Measurements from ENCODE around the gene THBS2. TPM values are rescaled to one million over a fixed set of nuclear protein-coding genes. Genes with fewer than 3 reads are reported as not detected.

Gene THBS2
- total and polyA plus RNA-seq, 2 of the 8 experiments (the other 6 are each of a cell fraction or from before 2014, with no cell fraction given) = 11.0 to 22.5 TPM

- H2BK5ac ChIP-seq (ENCODE audit: low read depth, low read length) = no peak overlapping the region
- H2AK5ac ChIP-seq (ENCODE audit: low read depth, low read length) = no peak overlapping the region
- H2AFZ ChIP-seq (ENCODE audit: low read length) = no peak overlapping the region
- no peak overlapping the region for H3K27ac ChIP-seq (ENCODE audit: low read depth, low read length)
- H3K4me2 ChIP-seq (ENCODE audit: insufficient read depth in 1 of 2, low read depth in 2 of 2, low read length in 2 of 2) = no peak overlapping the region
- H3K4me3 ChIP-seq (ENCODE audit: extremely low read depth in 1 of 4, insufficient read depth in 2 of 4, low read depth in 3 of 4, low read length in 4 of 4) = no peak overlapping the region
- H3K36me3 ChIP-seq (ENCODE audit: control insufficient read depth in 2 of 4, insufficient read depth in 4 of 4, low read length in 3 of 4) = no peaks in the 10 kb centered on the region
- H4K91ac ChIP-seq (replicated peaks; ENCODE audit: insufficient read length, low read length) = no peak overlapping the region
- no peak overlapping the region for H3K23ac ChIP-seq (ENCODE audit: insufficient read length)
- no peak overlapping the region for H3K56ac ChIP-seq (replicated peaks; ENCODE audit: insufficient read length, low read depth, low read length)
- no peak overlapping the region for H2BK20ac ChIP-seq (ENCODE audit: low read length)
- no peak overlapping the region for H2BK120ac ChIP-seq (replicated peaks; ENCODE audit: low read depth, low read length)
- ChIA-PET CTCF (ENCODE audit: partially characterized antibody) (interaction anchor here (1.1 kb wide), 1 partner anchor 12 kb away, joined by 4 read pairs; no protein-coding TSS in a partner anchor), POLR2A (ENCODE audit: partially characterized antibody) (no interaction called here)
- no peak overlapping the region for H3K4ac ChIP-seq (replicated peaks; ENCODE audit: insufficient read length, low read depth, low read length)
- H3K4me1 ChIP-seq (replicated peaks in 1 of 4; ENCODE audit: control insufficient read depth in 3 of 4, insufficient read depth in 4 of 4, low read length in 3 of 4) = 0 out of 7 replicates have a peak, but pooled peaks cover 0 to 3% (median 0%) of the 10 kb centered on the region in 4 experiments
- no peak overlapping the region for H2BK15ac ChIP-seq (ENCODE audit: low read length)
- H4K8ac ChIP-seq (ENCODE audit: extremely low read depth, insufficient read depth, low read length) = no peak overlapping the region
- H3K79me2 ChIP-seq (ENCODE audit: control insufficient read depth in 1 of 2, insufficient read depth in 2 of 2, low read length in 2 of 2) = no peaks in the 10 kb centered on the region
- H3K23me2 ChIP-seq (ENCODE audit: low read depth, low read length) = peaks cover 6% of the 10 kb centered on the region; the same call in 1 of the 2 replicates
- H3K18ac ChIP-seq (ENCODE audit: extremely low read depth, low read length) = no peak overlapping the region; the same call in 1 of the 2 replicates
- no peak overlapping the region for H4K5ac ChIP-seq (ENCODE audit: insufficient read length, low read depth, low read length)
- no peak overlapping the region for H3K14ac ChIP-seq (ENCODE audit: insufficient read length)
- H3K27me3 ChIP-seq (replicated peaks in 1 of 4; ENCODE audit: control insufficient read depth in 3 of 4, extremely low read depth in 1 of 4, insufficient read depth in 3 of 4, low read length in 3 of 4) = no peaks in the 10 kb centered on the region
- 91% methylated on average over 15 of the region's 15 CpGs; no CpG with 5 or more reads in 1 of the 2 experiments for WGBS, 2 experiments (ENCODE audit: extremely low coverage in 1 of 2, insufficient coverage in 1 of 2, insufficient read length in 1 of 2, insufficient replicate concordance in 2 of 2, low coverage in 1 of 2, low lambda C conversion rate in 2 of 2, missing lambda C conversion rate in 1 of 2)
- no peaks in the 10 kb centered on the region for H3K79me1 ChIP-seq (ENCODE audit: low read depth, low read length)
- TF ChIP-seq CREB1 (IDR thresholded peaks at IDR 0.05) (no peak), ATF3 (IDR thresholded peaks at IDR 0.05; ENCODE audit: insufficient read depth, low read depth, low read length) (no peak), NANOG (IDR thresholded peaks at IDR 0.05; ENCODE audit: insufficient read depth, low read depth, low read length, poor library complexity, severe bottlenecking) (no peak), TAF1 (IDR thresholded peaks at IDR 0.05; ENCODE audit: low read depth, low read length) (no peak), SIRT6 (IDR thresholded peaks at IDR 0.05; ENCODE audit: low read length) (no peak), ASH2L (IDR thresholded peaks at IDR 0.05; ENCODE audit: low read length) (no peak), HDAC6 (IDR thresholded peaks at IDR 0.05; ENCODE audit: low read depth, low read length) (no peak), TCF12 (IDR thresholded peaks at IDR 0.05; ENCODE audit: low read depth, low read length) (no peak), CTBP2 (IDR thresholded peaks at IDR 0.05; ENCODE audit: borderline replicate concordance, insufficient read depth, insufficient read length, low read length) (no peak), KDM1A (IDR thresholded peaks at IDR 0.05; ENCODE audit: borderline replicate concordance, low read length) (no peak), BCL11A (IDR thresholded peaks at IDR 0.05; ENCODE audit: low read depth in 2 of 2, low read length in 2 of 2) (no peak), POLR2AphosphoS5 (IDR thresholded peaks at IDR 0.05; ENCODE audit: low read depth, low read length) (no peak)
- TF ChIP-seq, protein P1, sequence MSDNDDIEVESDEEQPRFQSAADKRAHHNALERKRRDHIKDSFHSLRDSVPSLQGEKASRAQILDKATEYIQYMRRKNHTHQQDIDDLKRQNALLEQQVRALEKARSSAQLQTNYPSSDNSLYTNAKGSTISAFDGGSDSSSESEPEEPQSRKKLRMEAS (IDR thresholded peaks at IDR 0.05) = no peak
- FAIRE-seq (no peak), DNase-seq (ENCODE audit: low read depth in 1 of 2, low spot score in 2 of 2) (no peak)
- H3K9ac ChIP-seq (replicated peaks in 1 of 4; ENCODE audit: extremely low read depth in 1 of 4, low read depth in 3 of 4, low read length in 3 of 4) = no peak overlapping the region
- H3K9me3 ChIP-seq (ENCODE audit: insufficient read depth in 2 of 2, low read depth in 1 of 2, low read length in 1 of 2) = no peaks in the 10 kb centered on the region
- no peak overlapping the region for H2BK12ac ChIP-seq (ENCODE audit: low read depth, low read length)
- H4K20me1 ChIP-seq (replicated peaks in 1 of 2; ENCODE audit: control insufficient read depth in 1 of 2, insufficient read depth in 2 of 2, low read length in 2 of 2) = peaks cover 0 to 1% of the 10 kb centered on the region in 2 experiments
These were observed 28.4 kb upstream of the THBS2 start for GRCh38 chr6:169282043-169282442.

Data from H1 (cell line).